Measurements from ENCODE around the gene RIT2.
A peak's percentile ranks its signal among the peaks of the same experiment; 100 is the strongest.

Gene RIT2

DNA sequence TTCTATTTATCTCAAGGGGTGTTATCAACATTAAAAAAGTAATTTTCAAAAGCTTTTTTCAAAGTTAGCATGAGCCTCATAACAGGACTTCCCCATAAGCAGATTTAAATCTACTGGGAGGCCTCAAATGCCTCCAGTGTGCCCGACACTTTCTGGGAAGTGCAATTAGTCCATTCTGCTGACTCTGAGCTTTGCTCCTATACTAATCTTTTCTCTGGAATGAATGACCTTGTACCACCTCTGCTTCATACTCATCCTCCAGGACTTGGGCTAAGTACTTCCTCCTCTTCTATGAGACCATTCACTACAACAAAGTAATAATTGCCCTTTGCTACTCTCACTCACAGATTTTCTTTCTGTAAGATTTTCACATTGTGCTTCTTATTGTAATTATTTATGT lies 111.1 kb downstream of the RIT2 start:
- DNase-seq = no peak

DNA sequence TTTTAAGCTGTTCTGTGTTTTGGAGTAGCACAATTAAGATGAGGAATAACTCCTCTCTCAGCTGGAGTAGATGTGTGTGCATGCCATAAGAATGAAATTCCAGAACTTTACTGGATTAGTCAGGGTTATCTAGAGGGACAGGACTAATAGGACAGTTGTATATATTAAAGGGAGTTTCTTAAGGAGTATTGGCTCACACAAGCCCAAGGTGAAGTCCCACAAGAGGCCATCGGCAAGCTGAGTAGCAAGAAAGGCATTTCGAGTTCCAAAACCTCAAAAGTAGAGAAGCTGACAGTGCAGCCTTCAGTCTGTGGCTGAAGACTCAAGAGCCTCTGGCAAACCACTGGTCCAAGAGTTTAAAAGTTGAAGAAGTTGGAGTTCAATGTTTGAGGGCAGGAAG lies 113.7 kb downstream of the RIT2 start:
- DNase-seq = no peak

DNA sequence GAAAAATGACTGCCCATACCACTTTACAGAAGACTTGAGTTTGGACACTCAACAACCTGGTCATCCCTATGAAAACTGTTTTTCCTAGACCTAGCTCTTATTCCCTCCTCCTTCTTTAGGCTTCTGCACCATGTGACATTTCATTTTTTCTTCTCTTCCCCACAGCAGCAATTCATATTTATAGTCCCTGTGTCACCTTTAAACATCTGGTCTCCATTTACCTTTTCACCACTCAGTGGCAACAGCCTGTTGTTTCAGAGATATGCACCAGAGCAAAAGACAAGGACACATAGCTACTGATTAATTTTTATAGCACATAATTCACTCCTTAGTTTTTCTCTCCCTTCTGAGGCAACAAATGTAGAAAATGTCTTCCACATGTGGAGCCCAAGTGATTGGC lies 118.7 kb downstream of the RIT2 start:
- no peak for DNase-seq

DNA sequence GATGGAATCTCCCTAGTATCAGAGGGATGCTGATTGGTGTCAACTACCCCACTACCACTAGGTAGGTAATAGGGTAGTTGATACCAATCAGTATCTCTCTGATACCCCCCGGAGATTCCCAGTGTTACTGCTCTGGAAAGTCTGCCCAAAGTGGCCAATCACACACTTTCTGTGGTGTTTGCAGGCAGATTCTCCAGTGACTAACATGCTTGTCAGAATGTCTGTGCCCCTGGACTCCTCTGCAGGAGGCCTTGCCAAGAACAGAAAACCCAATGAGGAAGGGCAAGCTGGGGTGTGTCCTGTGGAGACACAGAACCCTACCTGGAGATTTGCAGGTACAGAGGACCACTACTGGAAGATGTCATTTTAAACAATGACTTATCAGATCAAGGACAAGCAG lies 135.1 kb downstream of the RIT2 start:
- no peak for DNase-seq

DNA sequence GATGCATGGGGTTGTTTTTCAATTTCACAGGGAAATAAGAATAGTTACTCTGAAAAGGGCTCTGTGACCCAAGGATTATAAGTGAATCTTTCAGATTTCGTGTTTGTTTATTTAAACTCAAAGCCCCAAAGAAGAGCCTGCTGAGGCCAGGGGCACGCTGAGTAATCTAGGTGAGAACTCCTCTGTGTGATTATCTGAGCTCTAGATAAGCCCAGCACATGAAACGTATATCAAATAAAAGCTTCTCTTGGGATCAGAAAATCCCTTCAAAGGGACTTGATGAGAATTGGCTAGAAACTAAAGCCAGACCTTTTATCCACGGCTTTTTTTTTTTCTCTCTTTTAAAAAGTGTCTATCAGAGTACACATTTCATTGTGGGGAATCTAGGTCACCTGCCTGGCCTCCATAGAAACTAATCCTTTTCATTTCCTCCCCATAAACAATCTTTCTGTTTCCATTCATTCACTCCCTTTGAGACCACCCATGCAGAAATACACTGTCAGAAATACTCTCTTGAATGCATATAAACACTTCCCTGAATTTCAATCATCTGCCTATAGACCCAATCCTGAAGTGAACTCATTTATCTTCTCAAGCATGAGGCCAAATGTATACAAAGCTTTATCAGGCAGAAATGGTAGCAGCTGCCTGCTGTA lies 137.4 kb downstream of the RIT2 start:
- no peak for DNase-seq

DNA sequence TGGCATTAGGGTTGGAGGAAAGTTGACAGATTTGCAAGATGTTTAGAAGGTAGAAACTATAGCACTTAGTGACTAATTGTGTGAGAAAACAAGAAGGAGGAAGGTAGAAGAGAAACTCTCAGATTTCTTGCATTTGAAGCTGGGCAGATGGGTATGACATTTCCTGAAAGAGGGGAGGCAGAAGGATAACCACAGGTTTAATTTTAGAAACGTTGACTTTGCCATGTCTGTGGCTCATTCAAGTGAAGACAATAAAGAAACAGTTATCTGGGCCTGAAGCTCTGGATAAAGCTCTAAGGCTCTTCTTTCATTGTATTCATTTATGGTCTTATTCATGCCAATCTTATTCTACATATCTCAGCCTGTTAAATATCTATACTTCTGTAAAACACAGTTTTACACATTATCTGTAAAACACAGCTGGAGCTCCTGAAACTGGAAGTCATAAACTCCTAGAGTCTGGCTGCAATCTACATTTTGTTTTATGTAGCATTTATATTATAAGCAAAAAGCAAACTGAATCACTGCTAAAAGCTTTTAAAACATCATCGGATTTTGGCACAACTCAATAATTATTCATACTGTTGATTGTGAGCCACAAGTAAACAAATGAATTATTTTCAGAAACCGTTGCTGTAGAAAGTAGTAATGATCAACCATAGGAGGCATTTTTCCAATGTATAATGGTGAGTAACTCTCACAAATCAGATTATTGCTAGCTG lies 138.5 kb downstream of the RIT2 start:
- DNase-seq = peak; percentile 55 to 66

DNA sequence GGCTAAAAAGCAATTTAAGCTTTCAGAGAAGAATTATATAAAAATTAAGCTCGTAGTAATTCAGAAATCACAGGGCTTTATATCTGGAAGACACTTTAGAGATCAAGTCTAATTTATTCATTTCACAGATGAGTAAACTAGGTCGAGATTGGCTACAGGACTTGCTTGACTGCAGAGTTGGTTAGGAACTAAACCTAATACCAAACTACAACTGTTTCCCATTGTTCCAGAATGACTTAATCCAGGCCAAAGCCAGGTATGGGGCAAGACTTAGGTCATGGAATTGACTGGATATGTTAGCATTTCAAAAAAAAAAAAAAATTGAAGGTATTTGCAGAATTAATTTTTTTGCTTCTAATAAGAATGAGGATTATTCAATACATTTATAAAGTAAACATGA lies 146.1 kb downstream of the RIT2 start:
- no peak for DNase-seq

DNA sequence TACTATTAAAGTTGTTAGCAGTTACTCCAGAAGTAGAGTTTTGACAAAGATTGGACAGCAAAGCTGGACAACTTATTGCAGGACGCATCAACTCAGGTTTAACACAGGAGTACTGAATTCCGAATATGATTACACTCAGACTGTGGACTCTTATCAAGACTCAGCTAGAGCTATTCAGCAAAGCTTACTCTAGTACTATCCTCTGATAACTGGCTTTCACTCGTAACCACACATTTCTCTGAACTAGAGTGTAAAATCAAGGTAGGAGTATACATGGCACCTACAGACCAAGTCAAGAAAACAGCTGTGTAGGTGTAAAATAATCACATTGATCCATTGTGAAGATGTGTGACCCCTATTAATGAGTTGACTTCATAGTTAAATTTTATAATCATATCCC lies 154.2 kb downstream of the RIT2 start:
- DNase-seq = no peak

DNA sequence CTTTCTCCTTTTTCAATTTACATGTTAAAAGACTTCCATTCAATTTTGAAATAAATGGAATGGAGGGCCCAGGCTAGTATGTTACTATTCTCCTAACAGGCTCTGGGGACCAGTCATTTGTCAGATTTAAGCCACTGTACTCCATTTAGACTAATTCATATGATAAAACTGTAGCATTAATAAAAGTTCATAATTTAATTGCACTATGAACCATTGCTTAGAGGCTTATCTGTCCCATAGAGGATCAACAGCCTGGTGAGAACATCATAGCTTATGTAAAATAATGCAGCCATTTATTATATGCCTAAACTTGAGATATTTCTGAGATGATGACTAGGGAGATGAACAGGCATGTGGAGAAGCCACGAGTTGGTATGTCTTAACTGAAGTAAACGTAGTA lies 156.0 kb downstream of the RIT2 start:
- DNase-seq = no peak

DNA sequence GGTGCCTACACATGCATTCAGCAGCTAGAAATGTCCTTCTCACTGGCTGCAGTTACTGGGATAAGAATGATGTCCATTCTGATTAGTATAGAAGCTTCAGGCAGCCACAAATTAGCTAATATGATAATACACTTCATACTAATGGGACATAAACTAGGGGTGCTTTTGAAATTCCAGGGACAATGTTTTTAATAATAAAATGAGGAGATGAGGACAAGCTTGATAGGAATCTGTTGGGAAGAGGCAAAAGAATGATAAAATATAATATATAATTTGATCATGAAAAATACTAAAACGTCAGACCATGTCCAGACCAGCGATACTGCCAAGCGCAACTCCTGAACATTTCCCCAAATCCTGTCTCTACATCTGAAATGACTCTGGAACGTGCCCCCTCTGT lies 157.1 kb downstream of the RIT2 start:
- no peak for DNase-seq

DNA sequence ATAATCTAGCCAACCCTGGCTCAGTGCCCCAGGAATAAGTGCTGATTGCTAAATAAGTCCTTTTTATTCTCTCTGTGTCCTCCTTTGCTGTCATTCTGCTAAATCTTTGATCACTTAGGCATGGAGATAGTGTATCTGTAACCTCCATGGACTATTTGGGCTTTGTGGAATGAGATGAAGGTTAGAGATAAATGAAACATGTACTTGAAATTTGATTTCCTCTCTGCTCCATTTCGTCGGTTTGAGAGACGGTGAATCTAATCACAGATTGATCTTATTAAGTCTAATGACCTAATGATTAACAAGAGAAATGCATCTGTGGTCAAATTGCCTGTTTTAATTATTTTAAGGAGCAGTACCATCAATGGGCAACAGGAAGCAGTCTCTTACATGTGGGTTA lies 159.2 kb downstream of the RIT2 start:
- DNase-seq = no peak

DNA sequence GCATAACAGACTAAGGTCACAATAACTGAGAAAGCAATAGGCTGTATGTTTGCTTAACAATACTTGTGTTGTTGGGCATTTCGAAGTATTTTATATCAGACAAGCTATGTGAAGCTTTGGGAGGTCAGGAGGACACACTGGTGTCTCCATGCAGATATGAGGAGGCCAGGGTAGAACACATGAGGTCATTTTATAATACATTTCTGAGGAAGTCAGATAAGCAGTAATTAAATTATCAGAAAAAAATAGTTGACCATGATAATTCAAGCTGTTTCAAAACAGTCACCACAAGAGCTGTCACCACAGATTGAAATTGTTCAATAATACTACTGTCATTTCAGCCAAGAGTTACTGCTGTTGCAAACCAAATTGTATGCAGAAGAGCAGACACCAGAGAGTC lies 160.6 kb downstream of the RIT2 start:
- DNase-seq = no peak

DNA sequence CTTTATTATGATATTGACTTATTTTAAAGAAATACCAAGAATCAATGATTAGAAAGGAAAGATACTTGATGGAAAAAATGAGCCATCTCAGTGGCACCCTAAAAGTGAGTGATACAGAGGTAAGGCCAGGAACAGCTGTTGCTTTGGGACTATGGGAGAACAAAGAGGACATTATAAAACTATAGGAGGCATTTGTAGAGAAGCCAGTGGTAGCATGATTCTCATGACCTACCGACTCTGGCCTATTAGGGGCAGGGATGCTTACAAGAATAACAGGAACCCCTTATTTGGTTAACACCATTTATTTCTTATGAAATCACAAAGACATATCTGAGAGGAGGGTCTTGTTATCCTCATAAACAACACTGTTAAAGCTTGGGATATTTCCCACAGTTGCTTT lies 162.2 kb downstream of the RIT2 start:
- no peak for DNase-seq

DNA sequence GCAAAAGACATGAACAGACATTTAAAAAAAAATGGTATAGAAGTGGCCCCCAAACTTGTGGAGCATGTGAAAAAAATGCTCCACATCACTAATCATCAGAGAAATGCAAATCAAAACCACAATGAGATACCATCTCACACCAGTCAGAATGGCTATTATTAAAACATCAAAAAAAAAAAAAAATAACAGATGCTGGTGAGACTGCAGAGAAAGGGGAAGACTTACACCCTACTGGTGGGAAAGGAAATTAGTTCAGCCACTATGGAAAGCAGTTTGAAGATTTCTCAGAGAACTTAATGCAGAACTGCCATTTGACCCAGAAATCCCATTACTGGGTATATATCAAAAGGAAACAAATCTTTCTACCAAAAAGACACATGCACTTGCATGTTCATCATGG lies 164.8 kb downstream of the RIT2 start:
- no peak for DNase-seq

DNA sequence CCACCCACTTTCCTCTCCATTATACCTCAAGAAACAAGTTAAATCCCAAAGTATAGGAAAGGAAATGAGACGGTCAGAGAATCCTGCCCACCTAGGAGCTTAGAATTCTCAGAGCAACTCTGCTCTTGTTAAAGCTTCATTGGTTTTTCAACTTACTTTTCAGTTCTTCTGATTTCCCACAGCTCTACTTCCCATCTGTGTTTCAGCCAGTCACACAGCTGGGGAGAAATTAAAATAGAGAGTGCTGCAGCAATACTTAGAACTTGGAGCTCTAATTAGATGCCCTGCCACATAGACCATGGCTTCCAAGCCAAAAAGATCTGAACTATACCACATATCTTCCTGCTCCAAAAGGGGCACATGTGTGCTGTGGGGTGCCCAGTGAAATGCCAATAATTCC lies 166.7 kb downstream of the RIT2 start:
- no peak for DNase-seq

DNA sequence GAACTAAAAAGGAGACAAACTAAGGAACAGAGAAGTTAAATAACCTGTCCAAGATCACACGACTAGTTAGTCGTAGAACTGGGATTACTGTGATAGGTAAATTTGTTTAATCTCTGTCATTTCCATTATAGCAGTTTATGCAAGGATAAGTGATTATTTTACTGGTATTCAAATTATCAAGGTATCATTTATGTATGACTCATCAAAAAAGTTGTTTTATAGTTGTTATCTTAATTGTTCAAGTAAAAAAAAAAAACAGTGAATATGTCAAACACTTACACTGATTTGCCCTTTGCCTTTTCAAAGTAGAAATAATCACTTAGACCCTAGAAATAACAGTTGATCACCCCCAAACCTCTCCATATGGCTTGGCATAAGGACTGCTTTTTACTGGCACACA lies 173.6 kb downstream of the RIT2 start:
- no peak for DNase-seq

DNA sequence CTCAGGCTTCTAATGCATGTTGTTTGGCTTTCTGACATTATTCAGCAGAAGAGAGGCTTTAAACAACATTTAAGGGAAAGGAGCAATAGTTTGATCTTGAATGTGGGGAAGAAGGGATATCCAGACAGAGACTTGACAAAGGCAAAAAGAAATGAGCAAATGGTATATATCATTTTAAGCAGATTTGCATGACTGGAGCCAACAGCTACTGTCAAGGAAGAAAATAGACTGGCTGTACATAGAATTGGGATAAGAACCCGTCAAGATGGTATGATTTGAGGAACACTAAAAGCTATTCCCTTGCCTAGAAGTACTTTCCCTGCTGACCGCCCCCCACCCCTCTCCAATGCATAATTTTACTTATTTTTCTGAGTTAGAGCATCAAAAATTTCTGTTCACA lies 174.5 kb downstream of the RIT2 start:
- no peak for DNase-seq

DNA sequence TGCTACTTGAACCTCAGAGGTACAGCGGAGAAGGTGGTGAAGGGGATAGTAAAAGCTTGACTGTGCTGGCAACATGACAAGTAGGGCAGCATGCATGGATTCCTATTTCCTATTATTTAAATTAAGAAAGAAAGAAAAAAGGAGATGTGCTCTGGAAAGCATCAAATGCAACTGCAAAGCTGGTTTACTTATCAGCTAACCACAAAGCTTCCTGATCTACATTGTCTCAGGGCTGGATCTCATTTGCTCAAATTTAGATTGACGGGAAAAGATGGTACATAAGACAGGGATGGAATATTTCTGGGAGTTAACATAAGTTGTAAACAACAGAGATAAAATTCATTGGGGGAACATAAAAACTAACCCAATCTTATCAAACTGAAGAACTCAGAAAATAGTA lies 178.0 kb downstream of the RIT2 start:
- DNase-seq = no peak

DNA sequence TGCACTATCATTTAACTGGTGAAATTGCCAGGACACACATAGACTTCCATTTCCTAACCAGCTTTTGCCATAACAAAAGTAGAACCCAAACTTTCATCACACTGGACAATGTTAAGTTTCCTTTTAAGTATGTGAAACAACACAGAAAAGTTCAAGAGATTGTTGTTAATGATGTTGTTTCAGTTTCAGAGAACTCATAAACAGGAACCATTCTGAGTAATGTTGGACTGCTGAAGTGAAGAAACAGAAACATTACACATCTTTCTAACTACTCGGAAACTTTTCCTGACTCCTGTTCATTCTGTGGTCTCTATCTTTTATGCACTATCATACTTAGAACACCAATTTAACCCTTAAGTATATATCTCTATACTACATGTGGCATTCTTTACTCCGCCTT lies 179.2 kb downstream of the RIT2 start:
- no peak for DNase-seq

DNA sequence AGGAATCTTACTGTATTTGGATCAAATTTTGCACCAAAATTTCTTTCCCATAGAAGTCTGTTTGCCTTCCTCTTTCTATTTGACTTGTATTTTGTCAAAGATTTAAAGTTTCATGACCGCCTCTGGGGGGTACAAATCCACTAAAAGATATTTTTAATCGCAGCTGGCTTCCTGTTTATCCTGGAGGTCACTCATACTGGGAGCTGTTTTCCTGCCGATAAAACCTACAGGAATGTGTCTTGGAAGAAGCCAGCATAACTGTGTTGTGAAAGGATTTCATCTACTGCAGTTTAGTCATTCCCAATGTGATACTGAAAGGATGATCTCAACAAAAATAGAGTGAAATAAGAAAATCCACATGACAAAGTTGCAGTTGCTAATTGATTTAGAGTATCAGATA lies 184.0 kb downstream of the RIT2 start:
- DNase-seq = no peak

DNA sequence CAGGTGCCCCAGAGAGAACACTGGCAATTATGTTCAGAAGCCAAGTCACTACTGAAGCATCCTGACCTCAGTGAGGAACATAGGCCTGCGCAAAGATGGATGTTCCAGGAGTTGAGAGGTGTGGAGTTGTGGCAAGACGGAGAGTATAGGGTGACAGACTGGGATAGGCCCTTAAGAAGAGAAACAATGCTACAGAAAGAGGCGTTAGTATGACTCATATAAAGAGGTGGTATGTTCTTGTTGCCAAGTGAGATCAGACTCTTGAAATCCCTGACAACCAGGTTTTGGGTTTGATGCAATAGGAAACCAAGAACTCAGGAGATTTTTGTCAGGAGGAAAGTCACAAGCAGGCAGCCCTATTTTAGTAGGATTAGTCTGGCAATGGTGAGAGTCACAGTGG lies 185.6 kb downstream of the RIT2 start:
- no peak for DNase-seq

DNA sequence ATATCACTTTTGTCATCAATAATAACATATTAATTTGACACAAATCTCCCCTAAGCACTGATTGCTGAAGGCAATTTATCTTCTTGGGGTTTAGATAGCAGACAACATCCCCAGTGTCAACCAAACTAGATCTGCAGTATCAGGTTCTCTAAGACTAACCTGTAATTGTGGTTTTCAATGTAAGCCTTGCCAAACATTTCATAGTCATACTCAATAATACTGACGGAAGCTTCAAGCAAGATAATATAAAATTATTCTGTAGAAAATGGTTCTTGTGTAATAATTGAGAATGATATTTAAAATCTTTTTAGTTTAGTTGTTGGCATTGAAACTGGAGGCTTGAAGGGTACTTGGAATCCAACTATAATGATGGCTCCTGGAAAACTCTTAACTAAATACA lies 186.3 kb downstream of the RIT2 start:
- no peak for DNase-seq

DNA sequence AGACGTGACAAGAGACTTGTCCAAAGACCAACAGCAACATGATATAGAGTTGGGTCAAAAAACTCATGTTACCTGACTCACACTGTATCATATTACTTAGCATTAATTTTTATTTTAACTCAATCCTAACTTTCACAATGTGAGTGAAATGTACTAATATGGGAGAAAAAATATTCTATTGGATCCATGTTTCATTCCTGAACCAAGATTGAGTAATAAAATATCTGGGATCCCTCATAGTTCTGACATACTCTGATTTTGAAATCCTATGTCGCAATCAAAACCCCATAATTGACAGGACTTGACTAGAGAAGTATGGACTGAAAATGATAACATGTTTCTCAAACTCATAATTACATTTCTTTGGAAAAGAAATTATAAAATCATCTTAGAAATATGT lies 190.4 kb downstream of the RIT2 start:
- DNase-seq = no peak

DNA sequence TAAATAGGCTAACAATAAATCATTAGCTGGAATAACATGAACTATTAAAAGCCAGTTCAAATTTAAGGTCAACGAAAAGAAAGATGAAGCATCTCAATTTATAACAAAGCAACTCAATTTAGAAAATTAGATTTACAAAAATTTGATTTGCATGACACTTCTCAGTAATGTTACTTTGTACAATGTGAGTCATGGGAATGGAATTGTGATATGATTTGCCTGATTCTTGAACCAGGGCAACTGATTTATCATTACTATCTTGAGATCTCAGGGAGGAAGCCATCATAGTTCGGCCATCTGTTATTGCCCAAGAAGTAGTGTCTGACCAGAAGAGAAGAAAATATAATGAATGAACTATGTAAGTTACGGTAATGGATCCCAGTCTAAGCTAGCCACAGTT lies 193.1 kb downstream of the RIT2 start:
- no peak for DNase-seq

DNA sequence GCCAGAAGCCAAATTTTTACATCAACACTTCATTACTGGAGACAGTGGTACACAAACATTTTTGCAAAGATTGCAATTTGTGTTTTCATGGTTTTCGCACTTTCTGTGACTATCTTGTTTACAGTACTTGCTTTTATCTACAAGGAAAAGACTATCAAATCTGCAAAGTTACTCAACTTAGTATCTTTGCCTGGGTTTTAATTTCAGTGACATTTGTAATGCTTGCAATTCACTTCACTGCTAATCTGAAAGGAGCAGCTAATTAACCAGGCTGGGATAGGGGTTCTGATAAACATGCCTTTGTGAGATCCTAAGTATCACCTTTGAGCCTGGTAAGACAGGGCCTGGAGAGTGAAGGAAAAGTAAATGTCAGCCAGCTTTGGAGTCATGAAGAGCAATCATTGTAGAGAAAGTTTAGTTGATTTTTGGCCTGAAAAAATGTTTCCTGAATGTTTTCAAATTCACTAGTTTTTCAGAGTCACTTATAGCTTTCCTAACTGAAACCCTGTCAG lies 194.2 kb downstream of the RIT2 start:
- no peak for DNase-seq

Data from Kasumi-1 (cell line).